Subcutaneous abdominal adipose tissue (tissue), 5 donors: Measurements from ENCODE around the gene IPO13.

Source experiments
- H3K27ac ChIP-seq: one replicate; pipeline ENCODE4 v1.7.0; 2013; ENCODE audit warnings: low read depth, mild to moderate bottlenecking, inconsistent platforms, low read length, moderate library complexity
- H3K27me3 ChIP-seq, 5 donors: one replicate each; pipeline ENCODE4 v1.7.0; 2013; ENCODE audit warnings: low read length in 5 of 5, inconsistent platforms in 1 of 5; ENCODE audit not compliant: control insufficient read depth in 5 of 5, insufficient read depth in 4 of 5
- H3K36me3 ChIP-seq, 5 donors: one replicate each; pipeline ENCODE4 v1.7.0; 2013; ENCODE audit warnings: low read length in 5 of 5; ENCODE audit not compliant: control insufficient read depth in 5 of 5, insufficient read depth in 5 of 5
- H3K4me1 ChIP-seq, 5 donors: one replicate each; pipeline ENCODE4 v1.7.0; 2013; ENCODE audit warnings: low read length in 5 of 5, mild to moderate bottlenecking in 3 of 5, moderate library complexity in 1 of 5; ENCODE audit not compliant: control insufficient read depth in 5 of 5, insufficient read depth in 5 of 5
- H3K4me3 ChIP-seq, 5 donors: one replicate each; pipeline ENCODE4 v1.7.0; 2013; ENCODE audit warnings: low read length in 5 of 5, low read depth in 1 of 5
- H3K9ac ChIP-seq, 5 donors: one replicate each; pipeline ENCODE4 v1.7.0; 2013; ENCODE audit warnings: low read length in 5 of 5, mild to moderate bottlenecking in 4 of 5, moderate library complexity in 3 of 5
- H3K9me3 ChIP-seq, 5 donors: one replicate each; pipeline ENCODE4 v1.7.0; 2013; ENCODE audit warnings: low read length in 5 of 5; ENCODE audit not compliant: control insufficient read depth in 5 of 5
- donor health status: healthy.
- donor health status: healthy.
- donor health status: healthy.
- donor health status: healthy.
- donor health status: healthy.

The IPO13 gene

DNA sequence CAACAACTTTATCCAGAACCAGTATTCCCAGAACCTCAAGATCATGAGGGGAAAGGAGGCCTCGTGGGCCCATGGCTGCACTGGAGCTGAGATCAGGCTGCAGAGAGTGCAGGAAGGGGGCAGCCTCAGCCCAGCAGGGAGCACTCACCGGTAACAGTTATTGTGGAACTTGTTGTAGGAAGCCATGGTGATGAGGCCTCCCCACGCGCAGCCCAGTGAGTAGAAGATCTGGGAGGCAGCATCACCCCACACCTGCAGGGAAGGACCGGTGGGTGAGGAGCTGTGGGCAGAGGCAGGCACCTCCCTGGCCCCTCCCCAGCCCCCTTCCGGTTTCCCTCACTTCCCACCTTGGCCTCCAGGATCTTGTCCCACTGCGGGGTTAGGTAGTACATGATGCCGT lies 55.4 kb downstream of the IPO13 start:
- Histone ChIP-seq H3K4me1 (peaks cover 0 to 3% (median 2%) of the 10 kb centered on the region in 5 donors), H3K36me3 (no peaks in the 10 kb centered on the region), H3K27ac (no peak overlapping the region), H3K4me3 (no peak overlapping the region), H3K9ac (no peak overlapping the region), H3K9me3 (no peaks in the 10 kb centered on the region), H3K27me3 (no peaks in the 10 kb centered on the region)

DNA sequence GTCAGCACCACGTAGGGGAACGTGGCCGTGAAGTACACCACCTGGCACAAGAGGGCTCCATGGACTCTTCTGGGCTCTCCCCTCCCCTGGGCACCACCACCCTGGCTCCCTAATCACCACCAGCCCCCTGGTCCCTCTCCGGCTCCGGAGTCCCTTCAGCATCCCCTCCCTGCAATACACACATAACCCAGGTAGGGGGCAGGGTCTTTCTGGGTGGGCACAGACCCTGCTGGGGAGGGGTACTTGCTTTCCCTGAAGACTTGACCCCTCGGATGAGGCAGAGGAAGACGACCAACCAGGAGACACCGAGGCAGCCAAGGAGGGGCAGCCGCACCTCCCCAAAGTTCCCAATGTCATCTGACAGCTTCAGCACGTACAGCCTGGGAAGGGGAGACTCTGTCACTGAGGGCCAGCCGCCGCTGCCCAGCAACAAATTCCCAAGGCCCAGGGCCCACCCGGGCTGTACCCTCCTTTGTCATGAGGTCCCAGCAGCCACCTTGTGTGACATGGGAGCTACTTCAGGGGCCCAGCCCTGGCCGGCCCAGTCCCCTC lies 55.9 kb downstream of the IPO13 start:
- Histone ChIP-seq H3K4me1 (peaks cover 0 to 3% (median 2%) of the 10 kb centered on the region in 5 donors), H3K9me3 (no peaks in the 10 kb centered on the region), H3K9ac (no peak overlapping the region), H3K4me3 (no peak overlapping the region), H3K27ac (no peak overlapping the region), H3K27me3 (no peaks in the 10 kb centered on the region), H3K36me3 (no peaks in the 10 kb centered on the region)

DNA sequence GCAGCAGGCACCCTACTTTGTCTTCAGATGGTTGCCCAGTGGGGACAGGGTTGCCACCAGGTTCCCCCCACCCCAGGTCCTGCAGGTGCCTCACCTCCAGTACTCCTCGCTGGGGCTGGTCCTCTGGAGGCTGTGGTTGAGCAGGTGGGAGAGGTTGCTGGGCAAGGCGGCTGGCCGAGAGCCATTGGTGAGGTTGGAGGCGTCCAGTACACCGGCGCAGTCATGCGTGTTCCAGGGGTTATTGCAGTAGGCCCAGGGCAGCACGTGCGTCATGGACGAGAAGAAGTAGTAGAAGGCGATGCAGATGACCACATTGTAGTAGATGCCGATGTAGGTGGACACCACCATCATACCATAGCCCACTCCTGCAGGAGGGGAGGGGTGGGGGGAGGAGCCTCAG lies 61.5 kb downstream of the IPO13 start:
- Histone ChIP-seq H3K4me3 (no peak overlapping the region), H3K27me3 (no peaks in the 10 kb centered on the region), H3K4me1 (peaks cover 0 to 3% (median 2%) of the 10 kb centered on the region in 5 donors), H3K36me3 (no peaks in the 10 kb centered on the region), H3K9ac (no peak overlapping the region), H3K9me3 (no peaks in the 10 kb centered on the region), H3K27ac (no peak overlapping the region)

DNA sequence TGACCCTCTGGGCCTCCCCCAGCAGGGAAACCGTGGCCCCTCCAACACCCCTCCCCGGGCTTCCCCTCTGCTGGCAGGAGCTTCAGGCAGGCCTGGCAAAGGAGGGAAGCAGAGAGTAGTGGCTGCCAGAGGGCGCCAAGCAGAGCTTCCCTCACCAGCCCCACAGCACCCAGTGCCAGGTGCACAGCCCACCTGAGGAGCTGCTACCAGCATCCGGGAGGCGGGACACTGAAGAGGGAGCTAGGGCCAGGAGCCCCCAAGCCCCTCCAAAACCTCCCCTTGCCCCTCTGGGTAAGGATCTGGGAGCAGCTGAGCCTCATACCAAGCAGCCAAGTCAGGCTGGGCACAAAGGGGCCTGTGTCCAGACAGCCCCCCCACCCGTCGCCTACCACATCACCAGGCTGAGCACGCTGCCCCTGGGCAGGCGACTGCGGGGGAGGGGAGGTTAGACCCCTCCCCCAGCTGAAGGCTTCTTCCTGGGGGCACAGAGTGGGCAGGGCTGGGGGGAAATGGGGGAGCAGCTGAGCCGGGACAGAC lies 64.3 kb downstream of the IPO13 start:
- no peak overlapping the region for H3K4me3 ChIP-seq
- H3K4me1 ChIP-seq = peaks cover 0 to under 1% (median 0%) of the 10 kb centered on the region in 5 donors
- H3K9me3 ChIP-seq = no peaks in the 10 kb centered on the region
- H3K27ac ChIP-seq = no peak overlapping the region
- H3K36me3 ChIP-seq = no peaks in the 10 kb centered on the region
- no peak overlapping the region for H3K9ac ChIP-seq
- H3K27me3 ChIP-seq = peaks cover 0 to 7% (median 0%) of the 10 kb centered on the region in 5 donors

DNA sequence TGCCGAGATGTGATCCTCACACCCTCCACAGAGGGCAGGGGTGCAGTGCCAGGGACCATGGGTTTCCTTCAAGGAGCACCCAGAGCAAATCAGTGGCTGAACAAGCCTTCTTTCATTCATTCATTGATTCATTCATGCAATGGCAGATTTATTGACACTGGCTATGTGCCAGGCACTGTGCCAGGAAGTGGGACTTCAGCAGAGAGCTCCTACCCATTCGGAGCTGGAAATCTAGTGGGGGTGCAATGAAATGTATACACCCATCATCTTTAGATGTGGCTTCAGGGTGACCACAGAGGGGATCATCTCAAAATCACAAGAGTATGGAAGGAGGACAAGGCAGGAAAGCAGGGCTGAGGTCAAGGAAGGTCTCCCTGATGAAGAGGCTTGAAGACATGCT lies 65.7 kb downstream of the IPO13 start:
- no peak overlapping the region for H3K4me3 ChIP-seq
- H3K9ac ChIP-seq = no peak overlapping the region
- peaks cover 0 to 10% (median 4%) of the 10 kb centered on the region in 5 donors for H3K27me3 ChIP-seq
- H3K27ac ChIP-seq = no peak overlapping the region
- no peaks in the 10 kb centered on the region for H3K4me1 ChIP-seq
- no peaks in the 10 kb centered on the region for H3K36me3 ChIP-seq
- no peaks in the 10 kb centered on the region for H3K9me3 ChIP-seq

DNA sequence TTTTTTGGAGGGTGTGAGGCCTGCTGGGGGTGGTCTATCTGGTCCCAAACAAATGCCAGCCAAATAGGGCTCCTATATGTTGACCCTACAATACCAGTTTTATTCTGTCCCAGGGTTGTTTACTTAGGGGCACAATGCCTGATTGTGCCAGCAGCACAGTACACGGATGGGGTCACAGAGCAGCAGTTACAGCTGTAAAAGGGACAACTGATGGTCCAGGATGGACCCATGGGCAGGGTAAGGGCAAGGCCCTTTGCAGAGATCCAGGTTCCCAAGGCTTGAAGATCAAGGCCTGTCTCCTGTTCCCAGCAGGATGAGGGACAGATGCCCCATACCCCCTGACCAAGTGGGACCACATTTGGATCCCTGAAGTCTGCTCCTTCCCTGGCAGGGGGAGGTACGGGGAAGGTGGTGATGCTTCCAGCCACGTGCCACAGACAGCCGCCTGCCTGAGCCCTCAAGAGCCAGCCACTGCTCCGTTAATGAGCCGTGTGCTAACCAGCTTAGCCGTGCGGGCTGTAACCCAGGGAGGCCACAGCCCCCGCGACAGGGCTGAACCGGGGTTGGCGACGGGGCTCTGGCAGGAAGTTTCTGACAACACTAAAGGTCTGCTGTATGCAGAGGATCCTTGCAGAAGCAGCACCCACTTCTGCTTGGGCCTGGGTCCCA lies 66.3 kb downstream of the IPO13 start:
- H3K27me3 ChIP-seq = peaks cover 0 to 13% (median 4%) of the 10 kb centered on the region in 5 donors
- H3K9me3 ChIP-seq = no peaks in the 10 kb centered on the region
- H3K27ac ChIP-seq = no peak overlapping the region
- no peak overlapping the region for H3K4me3 ChIP-seq
- H3K9ac ChIP-seq = no peak overlapping the region
- no peaks in the 10 kb centered on the region for H3K36me3 ChIP-seq
- no peaks in the 10 kb centered on the region for H3K4me1 ChIP-seq

DNA sequence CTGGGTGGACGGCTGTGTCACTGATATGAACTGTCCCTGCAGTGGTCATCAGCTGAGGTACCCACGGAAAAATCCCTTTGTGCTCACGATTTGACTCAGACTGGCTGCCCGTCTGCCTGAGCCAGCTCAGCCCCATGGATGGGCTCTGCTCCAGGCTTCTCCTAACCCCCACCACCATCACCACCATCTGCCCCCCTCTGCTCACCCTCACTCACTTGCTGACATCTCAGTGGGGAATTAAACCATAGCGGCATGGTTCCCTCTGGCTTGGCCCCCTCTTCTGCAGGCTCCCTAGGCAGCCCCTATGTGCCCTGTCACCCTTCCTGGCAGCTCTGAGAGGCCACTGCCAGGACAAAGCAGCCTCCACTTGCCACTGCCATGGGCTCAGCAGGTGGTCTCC lies 67.2 kb downstream of the IPO13 start:
- Histone ChIP-seq H3K36me3 (no peaks in the 10 kb centered on the region), H3K4me3 (no peak overlapping the region), H3K9me3 (no peaks in the 10 kb centered on the region), H3K27ac (no peak overlapping the region), H3K27me3 (peaks cover 0 to 13% (median 4%) of the 10 kb centered on the region in 5 donors), H3K9ac (no peak overlapping the region), H3K4me1 (no peaks in the 10 kb centered on the region)

DNA sequence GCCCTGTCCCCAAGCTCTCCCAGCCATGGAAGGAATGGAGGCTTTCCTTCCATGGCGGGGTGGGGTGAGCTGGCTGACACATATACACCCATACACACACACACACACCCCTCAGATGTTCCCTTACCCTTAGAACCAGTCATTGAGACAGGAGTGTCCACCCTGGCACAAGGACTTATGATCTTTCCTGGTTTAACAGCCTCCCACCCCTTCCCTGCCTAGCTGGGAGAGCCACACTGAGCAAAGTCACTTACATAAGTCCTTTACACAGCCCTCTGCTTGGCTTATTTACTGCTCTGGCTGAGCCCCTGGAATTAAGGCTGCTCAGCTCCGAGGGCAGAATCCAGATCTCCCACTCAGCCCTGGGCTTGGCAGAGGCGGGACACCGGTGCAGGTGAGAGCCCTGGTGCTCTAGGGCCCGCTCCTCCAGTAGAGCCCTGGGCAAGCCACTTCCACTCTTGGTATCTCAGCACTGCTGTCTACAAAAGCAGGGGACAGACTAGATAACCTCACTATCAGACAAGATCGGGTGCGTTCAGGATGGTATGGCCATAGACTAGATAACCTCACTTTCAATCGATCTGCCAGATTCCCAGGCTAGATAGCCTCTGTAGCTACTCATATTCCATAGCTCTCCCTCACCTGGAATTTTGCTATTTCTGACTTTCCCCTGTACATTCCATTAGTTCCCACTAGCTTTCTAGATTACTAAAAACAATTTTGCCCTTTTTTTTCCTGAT lies 67.8 kb downstream of the IPO13 start:
- Histone ChIP-seq H3K27me3 (peaks cover 0 to 13% (median 4%) of the 10 kb centered on the region in 5 donors), H3K9ac (no peak overlapping the region), H3K9me3 (no peaks in the 10 kb centered on the region), H3K36me3 (no peaks in the 10 kb centered on the region), H3K27ac (no peak overlapping the region), H3K4me3 (no peak overlapping the region), H3K4me1 (no peaks in the 10 kb centered on the region)

DNA sequence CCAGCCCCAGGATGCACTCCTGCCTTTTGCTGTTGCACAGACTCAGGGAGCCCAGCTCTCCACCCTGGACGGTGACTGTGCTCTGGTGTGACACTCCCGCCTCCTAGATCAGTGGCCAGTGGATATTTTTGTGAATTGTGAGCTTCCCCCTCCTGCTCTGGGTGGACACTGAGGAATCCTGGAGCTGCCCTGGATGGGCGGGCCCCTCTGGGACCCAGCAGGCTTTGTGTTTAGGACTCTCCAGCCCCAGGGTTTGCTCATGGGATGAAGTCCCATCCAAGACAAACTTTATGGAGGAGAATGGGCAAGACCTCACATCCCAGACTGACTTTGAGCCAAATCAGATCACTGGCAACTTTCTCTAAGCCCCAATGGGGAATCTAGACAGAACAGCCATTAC lies 68.5 kb downstream of the IPO13 start:
- Histone ChIP-seq H3K27ac (no peak overlapping the region), H3K4me3 (no peak overlapping the region), H3K9me3 (no peaks in the 10 kb centered on the region), H3K4me1 (no peaks in the 10 kb centered on the region), H3K36me3 (no peaks in the 10 kb centered on the region), H3K27me3 (peaks cover 0 to 13% (median 4%) of the 10 kb centered on the region in 5 donors), H3K9ac (no peak overlapping the region)
